ENCODE results near the gene SBF2. TPM values are rescaled to one million over a fixed set of nuclear protein-coding genes. Genes with fewer than 3 reads are reported as not detected.

Gene SBF2
- total RNA-seq, 2 donors from 2014 or later: 30.5 to 47.0 TPM

- Histone ChIP-seq H3K4me3 (no peak overlapping the region), H3K27me3 (no peaks in the 10 kb centered on the region), H3K27ac (no peak overlapping the region), H3K4me1 (peaks cover 1% of the 10 kb centered on the region), H3K36me3 (no peaks in the 10 kb centered on the region), H3K9ac (ENCODE audit: low read depth in 2 of 2, low read length in 2 of 2) (no peak overlapping the region), H3K9me3 (no peaks in the 10 kb centered on the region)
- intact Hi-C loops (cut with DNase I): loop anchor here (5.0 to 10.0 kb wide), 3 partner anchors 336 to 564 kb away; no protein-coding TSS in a partner anchor
- TF ChIP-seq CTCF (IDR thresholded peaks at IDR 0.05): no peak
- DNase-seq: no peak
Observed at GRCh38 chr11:10320736-10321465, 26.9 kb upstream of the SBF2 start.

GRCh38 chr11:10319702-10320558, 25.9 kb upstream of the SBF2 start:
- intact Hi-C loops (cut with DNase I): loop anchor here (5.0 to 10.0 kb wide), 3 partner anchors 335 to 563 kb away; no protein-coding TSS in a partner anchor
- Histone ChIP-seq H3K36me3 (no peaks in the 10 kb centered on the region), H3K4me3 (no peak overlapping the region), H3K9ac (ENCODE audit: low read depth in 2 of 2, low read length in 2 of 2) (no peak overlapping the region), H3K27ac (no peak overlapping the region), H3K9me3 (no peaks in the 10 kb centered on the region), H3K27me3 (no peaks in the 10 kb centered on the region), H3K4me1 (no peaks in the 10 kb centered on the region)
- DNase-seq: no peak
- no peak for TF ChIP-seq CTCF (IDR thresholded peaks at IDR 0.05)

DNA sequence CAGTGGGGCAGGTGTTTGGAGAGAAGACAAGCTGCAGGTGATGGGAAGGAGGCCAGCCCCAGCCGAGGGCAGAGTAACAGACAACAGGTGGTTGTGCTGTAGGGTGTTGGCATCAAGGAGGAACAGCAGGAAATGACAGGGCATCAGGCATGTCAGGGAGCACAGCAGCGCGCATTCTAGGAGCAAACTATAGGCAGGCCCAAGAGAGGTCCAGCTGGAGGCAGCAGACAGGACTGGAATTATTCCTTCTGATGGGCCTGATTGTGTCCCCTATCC, 24.4 kb upstream of the SBF2 start:
- Histone ChIP-seq H3K9me3 (no peaks in the 10 kb centered on the region), H3K4me1 (no peaks in the 10 kb centered on the region), H3K36me3 (no peaks in the 10 kb centered on the region), H3K27me3 (no peaks in the 10 kb centered on the region), H3K9ac (ENCODE audit: low read depth in 2 of 2, low read length in 2 of 2) (no peak overlapping the region), H3K27ac (no peak overlapping the region), H3K4me3 (no peak overlapping the region)
- TF ChIP-seq CTCF (IDR thresholded peaks at IDR 0.05): no peak
- peak; percentile 67 for DNase-seq
- intact Hi-C loops (cut with DNase I): no loop called here

DNA sequence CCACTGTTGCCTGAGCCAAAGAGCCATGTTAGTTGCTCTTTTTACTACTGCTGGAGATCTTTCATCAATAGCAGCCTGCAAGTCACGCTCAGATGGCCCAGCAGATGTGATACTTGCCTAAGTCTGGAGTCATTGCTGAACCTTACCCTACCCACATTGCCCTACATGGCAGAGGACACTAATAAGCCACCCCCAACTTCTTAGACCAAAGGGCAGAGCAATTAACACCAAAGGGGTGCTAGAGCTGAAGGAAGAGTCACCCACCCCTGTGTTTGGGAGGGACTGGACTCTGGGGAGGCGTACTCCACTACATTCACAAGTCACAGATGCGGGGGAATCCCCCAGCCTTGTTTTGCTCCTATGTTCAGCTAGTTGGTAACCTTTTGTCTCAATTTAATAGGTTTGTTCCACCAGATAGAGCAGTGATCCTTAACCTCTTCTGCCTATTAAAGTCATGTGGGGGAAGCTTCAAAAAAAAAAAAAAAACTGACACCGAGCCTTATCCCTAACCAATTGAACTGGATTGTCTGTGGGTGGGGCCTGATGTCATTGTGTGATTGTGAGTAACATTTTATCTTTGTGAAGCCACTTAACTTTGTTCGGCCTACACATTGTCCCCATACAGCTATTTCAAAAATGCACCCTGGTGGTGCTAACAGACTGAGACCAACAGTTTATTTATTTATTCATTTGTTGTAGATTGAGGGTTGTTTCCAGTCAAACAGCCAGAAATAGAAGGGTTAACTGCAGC, 23.9 kb upstream of the SBF2 start:
- no peak for DNase-seq
- Histone ChIP-seq H3K9me3 (no peaks in the 10 kb centered on the region), H3K9ac (ENCODE audit: low read depth in 2 of 2, low read length in 2 of 2) (no peak overlapping the region), H3K27me3 (no peaks in the 10 kb centered on the region), H3K4me1 (no peaks in the 10 kb centered on the region), H3K36me3 (no peaks in the 10 kb centered on the region), H3K27ac (no peak overlapping the region), H3K4me3 (no peak overlapping the region)
- intact Hi-C loops (cut with DNase I): no loop called here
- no peak for TF ChIP-seq CTCF (IDR thresholded peaks at IDR 0.05)

DNA sequence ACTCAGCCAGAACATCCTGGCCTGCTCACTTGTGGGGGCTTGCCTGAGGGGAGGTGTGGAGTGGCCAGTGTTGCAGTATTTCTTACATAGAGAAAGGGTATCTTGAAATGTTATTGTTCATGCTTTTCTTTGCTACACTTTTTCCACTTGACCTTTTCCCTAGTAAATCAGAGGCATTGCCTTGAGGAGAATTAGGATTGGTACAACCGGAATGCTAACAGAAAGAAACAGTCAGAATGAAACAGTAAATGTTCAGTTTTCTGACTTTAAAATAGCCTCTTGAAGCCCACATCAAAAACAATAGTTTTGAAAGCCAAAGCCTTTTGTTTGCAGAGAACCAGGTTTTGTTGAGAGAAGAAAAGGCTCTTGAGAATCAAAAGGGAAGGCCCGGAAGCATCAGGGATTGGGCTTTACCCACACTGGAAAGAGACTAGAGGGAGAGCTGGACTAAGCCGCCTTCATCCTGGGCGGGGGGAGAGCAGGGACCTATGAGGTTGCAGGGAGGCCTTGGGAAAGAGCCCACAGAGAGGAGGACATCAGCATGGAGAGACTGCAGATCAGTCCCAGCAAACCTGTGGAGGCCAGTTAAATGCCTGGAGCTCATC, 23.2 kb upstream of the SBF2 start:
- H3K36me3 ChIP-seq: no peaks in the 10 kb centered on the region
- TF ChIP-seq CTCF (IDR thresholded peaks at IDR 0.05): no peak
- intact Hi-C loops (cut with DNase I): no loop called here
- no peaks in the 10 kb centered on the region for H3K9me3 ChIP-seq
- H3K9ac ChIP-seq (ENCODE audit: low read depth in 2 of 2, low read length in 2 of 2): no peak overlapping the region
- H3K4me3 ChIP-seq: no peak overlapping the region
- no peak for DNase-seq
- H3K27me3 ChIP-seq: no peaks in the 10 kb centered on the region
- H3K4me1 ChIP-seq: no peaks in the 10 kb centered on the region
- H3K27ac ChIP-seq: no peak overlapping the region

Measured in colonic mucosa (tissue), 4 donors.